Measurements from ENCODE around the gene ZNF638. TPM values are rescaled to one million over a fixed set of nuclear protein-coding genes. Genes with fewer than 3 reads are reported as not detected.
A peak's percentile ranks its signal among the peaks of the same experiment; 100 is the strongest.

Gene ZNF638
- total RNA-seq (100 to 1,000 TPM in 1 of 2 donors, 10 to 100 TPM in 1; 93.7 to 104 TPM), total RNA-seq (222 to 336 reads per million in 2 donors)

- no peaks in the 10 kb centered on the region for H3K27me3 Mint-ChIP-seq
- H3K4me3 Mint-ChIP-seq = peak within 1 kb of the TSS; percentile 97
- H3K9me3 ChIP-seq (ENCODE audit: control insufficient read depth, low read length, poor library complexity, severe bottlenecking) = peaks cover 1% of the 10 kb centered on the region
- H3K27ac Mint-ChIP-seq = peak within 1 kb of the TSS; percentile 96
- ATAC-seq = peak; percentile 97
- H3K36me3 Mint-ChIP-seq (ENCODE audit: low read depth) = peaks cover 6% of the 10 kb centered on the region
- DNase-seq = peak; percentile 89 to 95 (median 92)
- peaks cover 21% of the 10 kb centered on the region for H3K4me1 Mint-ChIP-seq
These were observed at the start of gene ZNF638 for GRCh38 chr2:71331581-71332434. TSS of gene ZNF638 (plus strand) at chr2:71331782. CDS start at chr2:71348955, 17,173 bp downstream.

DNA sequence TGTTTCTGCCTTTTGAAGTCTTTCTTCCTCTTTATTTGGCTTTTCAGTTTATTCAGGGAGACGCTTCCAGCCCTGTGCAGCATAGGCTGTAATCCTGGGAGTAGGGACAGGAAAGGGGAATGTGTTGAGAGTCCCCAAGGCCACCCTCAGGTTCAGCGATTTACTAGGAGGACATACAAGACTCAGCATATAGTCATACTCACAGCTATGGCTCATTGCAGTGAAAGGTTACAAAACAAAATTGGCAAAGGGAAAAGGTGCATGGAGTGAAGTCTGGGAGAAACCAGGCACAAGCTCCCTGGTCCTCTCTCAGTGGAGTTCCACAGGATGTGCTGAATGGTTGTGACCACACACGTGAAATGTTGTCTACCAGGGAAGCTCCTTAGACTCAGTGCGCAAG is 49.6 kb upstream of the ZNF638 start:
- Mint-ChIP-seq H3K27ac (no peak overlapping the region), H3K4me3 (no peak overlapping the region), H3K4me1 (peaks cover 8% of the 10 kb centered on the region), H3K36me3 (ENCODE audit: low read depth) (no peaks in the 10 kb centered on the region), H3K27me3 (peaks cover 68% of the 10 kb centered on the region)
- H3K9me3 ChIP-seq (ENCODE audit: control insufficient read depth, low read length, poor library complexity, severe bottlenecking) = no peaks in the 10 kb centered on the region
- DNase-seq (no peak), ATAC-seq (no peak)

GRCh38 chr2:71282493-71282892 is 49.1 kb upstream of the ZNF638 start:
- no peaks in the 10 kb centered on the region for H3K36me3 Mint-ChIP-seq (ENCODE audit: low read depth)
- no peak for DNase-seq
- no peak overlapping the region for H3K4me3 Mint-ChIP-seq
- no peak overlapping the region for H3K27ac Mint-ChIP-seq
- ATAC-seq = peak; percentile 40
- peaks cover 64% of the 10 kb centered on the region for H3K27me3 Mint-ChIP-seq
- no peaks in the 10 kb centered on the region for H3K9me3 ChIP-seq (ENCODE audit: control insufficient read depth, low read length, poor library complexity, severe bottlenecking)
- H3K4me1 Mint-ChIP-seq = peaks cover 4% of the 10 kb centered on the region

GRCh38 chr2:71283131-71283530 is 48.5 kb upstream of the ZNF638 start:
- Mint-ChIP-seq H3K27me3 (peaks cover 64% of the 10 kb centered on the region), H3K36me3 (ENCODE audit: low read depth) (no peaks in the 10 kb centered on the region), H3K4me1 (no peaks in the 10 kb centered on the region), H3K27ac (no peak overlapping the region), H3K4me3 (no peak overlapping the region)
- H3K9me3 ChIP-seq (ENCODE audit: control insufficient read depth, low read length, poor library complexity, severe bottlenecking) = no peaks in the 10 kb centered on the region
- no peak for DNase-seq
- no peak for ATAC-seq

- Mint-ChIP-seq H3K4me3 (no peak overlapping the region), H3K27ac (no peak overlapping the region), H3K4me1 (no peaks in the 10 kb centered on the region), H3K36me3 (ENCODE audit: low read depth) (no peaks in the 10 kb centered on the region), H3K27me3 (peaks cover 54% of the 10 kb centered on the region)
- ATAC-seq (no peak), DNase-seq (no peak)
- H3K9me3 ChIP-seq (ENCODE audit: control insufficient read depth, low read length, poor library complexity, severe bottlenecking) = no peaks in the 10 kb centered on the region
These were observed 45.9 kb upstream of the ZNF638 start for GRCh38 chr2:71285706-71286105.

DNA sequence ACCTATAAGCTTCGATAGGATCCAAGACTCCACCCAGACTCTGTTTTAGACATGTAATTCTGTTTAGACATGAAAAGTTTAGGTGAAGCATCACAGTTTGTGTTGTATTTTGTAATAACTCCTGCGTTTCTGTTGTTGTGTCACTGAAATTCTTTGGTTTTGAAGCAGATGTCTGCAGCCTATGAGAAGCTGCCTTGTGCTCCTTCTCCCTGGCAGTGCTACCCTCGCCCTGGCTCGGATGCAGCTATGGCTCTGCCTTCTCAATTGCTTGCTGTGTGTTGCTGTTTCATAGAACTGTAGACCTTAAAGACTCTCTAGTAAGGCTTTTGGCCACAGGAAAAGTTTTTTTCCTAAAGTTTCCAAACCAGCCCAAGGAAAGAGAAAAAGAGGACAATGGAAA is 40.2 kb upstream of the ZNF638 start:
- Mint-ChIP-seq H3K4me1 (no peaks in the 10 kb centered on the region), H3K27me3 (peaks cover 34% of the 10 kb centered on the region), H3K4me3 (no peak overlapping the region), H3K27ac (no peak overlapping the region), H3K36me3 (ENCODE audit: low read depth) (no peaks in the 10 kb centered on the region)
- ATAC-seq (no peak), DNase-seq (no peak)
- no peaks in the 10 kb centered on the region for H3K9me3 ChIP-seq (ENCODE audit: control insufficient read depth, low read length, poor library complexity, severe bottlenecking)

DNA sequence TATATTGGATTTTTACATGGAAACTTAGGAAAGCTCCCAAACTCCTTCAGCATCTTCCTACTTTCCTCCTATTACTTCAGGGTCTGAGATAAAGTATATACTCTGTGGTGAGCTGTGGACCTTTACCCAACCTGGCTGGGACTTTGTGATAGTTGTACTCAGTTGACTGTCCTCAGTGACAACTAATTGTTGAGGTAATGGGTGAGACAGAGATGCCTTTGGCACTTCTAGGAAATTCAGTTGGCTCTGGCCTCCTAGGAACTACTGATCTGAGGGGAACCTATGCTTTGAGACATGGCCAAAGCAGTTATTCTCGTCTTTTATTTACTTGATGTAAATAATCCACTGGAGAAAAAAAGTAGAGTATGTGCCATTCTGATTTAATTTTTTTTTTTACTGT is 39.4 kb upstream of the ZNF638 start:
- ATAC-seq (no peak), DNase-seq (no peak)
- Mint-ChIP-seq H3K36me3 (ENCODE audit: low read depth) (no peaks in the 10 kb centered on the region), H3K4me3 (no peak overlapping the region), H3K27me3 (peaks cover 34% of the 10 kb centered on the region), H3K27ac (no peak overlapping the region), H3K4me1 (no peaks in the 10 kb centered on the region)
- H3K9me3 ChIP-seq (ENCODE audit: control insufficient read depth, low read length, poor library complexity, severe bottlenecking) = no peaks in the 10 kb centered on the region

DNA sequence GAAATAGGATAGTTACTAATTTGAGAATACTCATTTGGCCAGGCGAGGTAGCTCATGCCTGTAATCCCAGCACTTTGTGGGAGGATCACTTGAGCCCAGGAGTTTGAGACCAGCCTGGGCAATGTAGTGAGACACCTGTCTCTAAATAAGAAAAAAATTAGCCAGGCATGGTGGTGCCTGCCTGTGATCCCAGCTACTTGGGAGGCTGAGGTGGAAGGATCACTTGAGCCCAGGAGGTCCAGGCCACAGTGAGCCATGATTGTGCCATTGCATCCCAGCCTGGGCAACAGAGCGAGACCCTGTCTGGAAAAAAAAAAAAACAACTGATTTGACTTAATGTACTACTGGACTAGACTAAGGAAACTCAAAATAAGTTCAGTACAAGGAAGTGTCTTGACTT is 32.7 kb upstream of the ZNF638 start:
- ATAC-seq (no peak), DNase-seq (no peak)
- Mint-ChIP-seq H3K27ac (no peak overlapping the region), H3K4me3 (no peak overlapping the region), H3K36me3 (ENCODE audit: low read depth) (peaks cover 4% of the 10 kb centered on the region), H3K4me1 (peaks cover under 1% of the 10 kb centered on the region), H3K27me3 (peaks cover 33% of the 10 kb centered on the region)
- no peaks in the 10 kb centered on the region for H3K9me3 ChIP-seq (ENCODE audit: control insufficient read depth, low read length, poor library complexity, severe bottlenecking)

DNA sequence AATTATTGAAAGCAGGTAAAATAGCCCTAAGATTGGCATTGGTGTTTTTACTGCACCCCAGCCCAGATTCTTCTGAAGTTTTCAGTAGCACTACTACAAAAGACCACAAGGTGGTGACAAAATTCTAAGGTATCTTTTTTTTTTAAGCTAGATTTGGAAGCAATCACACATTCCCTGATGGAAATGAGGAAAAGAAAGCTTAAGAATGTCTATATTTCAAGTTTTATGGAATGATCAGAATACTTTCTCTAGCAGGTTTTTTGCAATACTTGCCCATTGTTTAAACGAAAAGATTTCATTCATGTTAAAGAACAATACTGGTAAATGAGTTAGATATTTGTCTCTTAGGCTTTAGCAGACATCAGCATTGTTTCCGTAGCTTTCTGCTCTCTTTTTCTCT is 32.1 kb upstream of the ZNF638 start:
- Mint-ChIP-seq H3K4me1 (peaks cover 3% of the 10 kb centered on the region), H3K27me3 (peaks cover 33% of the 10 kb centered on the region), H3K36me3 (ENCODE audit: low read depth) (peaks cover 4% of the 10 kb centered on the region), H3K27ac (no peak overlapping the region), H3K4me3 (no peak overlapping the region)
- DNase-seq (no peak), ATAC-seq (no peak)
- H3K9me3 ChIP-seq (ENCODE audit: control insufficient read depth, low read length, poor library complexity, severe bottlenecking) = no peaks in the 10 kb centered on the region

DNA sequence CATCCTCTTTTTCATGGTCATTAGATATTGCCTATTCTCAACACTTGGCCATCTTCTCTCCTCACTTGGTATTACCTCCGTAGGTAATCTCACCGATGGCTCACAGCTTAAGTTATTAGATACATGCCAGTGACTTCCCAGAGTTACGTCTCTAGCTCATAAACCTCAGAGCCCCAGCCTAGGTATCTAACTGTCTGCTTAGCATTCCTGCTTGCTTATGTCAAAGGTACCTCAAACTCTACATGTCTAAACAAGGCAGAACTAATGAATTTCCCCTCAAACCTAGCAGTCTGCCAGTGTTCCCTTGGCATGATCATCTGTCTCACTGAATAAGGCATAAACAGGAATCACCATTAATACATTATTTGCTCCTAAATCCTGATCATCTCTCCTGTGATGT is 27.7 kb upstream of the ZNF638 start:
- Mint-ChIP-seq H3K27ac (no peak overlapping the region), H3K36me3 (ENCODE audit: low read depth) (peaks cover 4% of the 10 kb centered on the region), H3K4me1 (peaks cover 3% of the 10 kb centered on the region), H3K27me3 (peaks cover 31% of the 10 kb centered on the region), H3K4me3 (no peak overlapping the region)
- H3K9me3 ChIP-seq (ENCODE audit: control insufficient read depth, low read length, poor library complexity, severe bottlenecking) = no peaks in the 10 kb centered on the region
- DNase-seq (no peak), ATAC-seq (no peak)

- no peak for ATAC-seq
- Mint-ChIP-seq H3K4me1 (peaks cover 3% of the 10 kb centered on the region), H3K36me3 (ENCODE audit: low read depth) (peaks cover 4% of the 10 kb centered on the region), H3K4me3 (no peak overlapping the region), H3K27ac (no peak overlapping the region), H3K27me3 (peaks cover 26% of the 10 kb centered on the region)
- no peaks in the 10 kb centered on the region for H3K9me3 ChIP-seq (ENCODE audit: control insufficient read depth, low read length, poor library complexity, severe bottlenecking)
- DNase-seq = no peak
These were observed 24.8 kb upstream of the ZNF638 start for GRCh38 chr2:71306762-71307161.

DNA sequence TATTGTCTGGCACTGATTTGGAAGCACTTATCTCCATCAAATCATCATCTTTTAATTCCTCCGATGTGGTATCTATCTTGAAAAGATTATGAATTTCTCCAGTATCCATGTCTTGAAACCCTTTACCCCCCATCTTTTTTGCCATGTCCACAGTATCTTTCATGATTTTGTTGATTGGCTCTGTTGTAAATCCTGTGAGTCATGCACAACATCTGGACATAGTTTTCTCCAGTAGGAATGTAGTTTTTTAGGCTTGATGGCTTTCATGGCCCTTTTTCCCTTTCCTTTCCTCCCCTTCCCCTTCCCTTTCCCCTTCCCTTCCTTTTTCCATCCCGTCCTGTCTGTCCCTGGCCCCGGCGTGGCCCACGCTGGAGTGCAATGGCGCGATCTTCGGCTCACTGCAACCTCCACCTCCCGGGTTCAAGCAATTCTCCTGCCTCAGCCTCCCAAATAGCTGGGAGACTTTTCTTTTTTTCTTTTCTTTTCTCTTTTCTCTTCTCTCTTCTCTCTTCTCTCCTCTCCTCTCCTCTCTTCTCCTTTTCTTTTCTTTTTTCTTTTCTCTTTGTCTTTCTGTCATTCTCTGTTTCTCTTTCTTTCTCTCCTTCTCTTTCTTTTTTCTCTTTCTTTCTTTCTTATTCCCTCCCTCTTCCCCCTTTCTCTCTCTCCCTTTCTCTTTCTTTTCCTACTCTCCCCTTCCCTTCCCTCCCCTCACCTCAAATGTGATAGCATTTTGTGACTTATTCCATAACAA is 18.4 kb upstream of the ZNF638 start:
- ATAC-seq (no peak), DNase-seq (no peak)
- H3K4me3 Mint-ChIP-seq = no peak overlapping the region
- H3K36me3 Mint-ChIP-seq (ENCODE audit: low read depth) = no peaks in the 10 kb centered on the region
- peaks cover 11% of the 10 kb centered on the region for H3K27me3 Mint-ChIP-seq
- no peak overlapping the region for H3K27ac Mint-ChIP-seq
- H3K9me3 ChIP-seq (ENCODE audit: control insufficient read depth, low read length, poor library complexity, severe bottlenecking) = no peaks in the 10 kb centered on the region
- H3K4me1 Mint-ChIP-seq = no peaks in the 10 kb centered on the region

- H3K27ac Mint-ChIP-seq = no peak overlapping the region
- no peaks in the 10 kb centered on the region for H3K4me1 Mint-ChIP-seq
- no peak for ATAC-seq
- H3K36me3 Mint-ChIP-seq (ENCODE audit: low read depth) = no peaks in the 10 kb centered on the region
- DNase-seq = no peak
- no peaks in the 10 kb centered on the region for H3K9me3 ChIP-seq (ENCODE audit: control insufficient read depth, low read length, poor library complexity, severe bottlenecking)
- H3K27me3 Mint-ChIP-seq = peaks cover 11% of the 10 kb centered on the region
- H3K4me3 Mint-ChIP-seq = no peak overlapping the region
These were observed 14.5 kb upstream of the ZNF638 start for GRCh38 chr2:71317060-71317459.

Measured in T-helper 17 cell (primary cell).